GM18511 (cell line): ENCODE measurements around the gene PHLDA3.
"Not testable (repeated sequence)": the region's sequence is repeated elsewhere in the genome, so short reads cannot be mapped to it uniquely, and the experiment has no call there.

ENCODE experiments used
- ATAC-seq: cut with Tn5 transposase; IDR thresholded peaks from one replicate; pipeline ENCODE4 v1.9.1; 2021; ENCODE audit warnings: mild to moderate bottlenecking, moderate library complexity; ENCODE audit not compliant: unreplicated experiment

PHLDA3 gene

DNA sequence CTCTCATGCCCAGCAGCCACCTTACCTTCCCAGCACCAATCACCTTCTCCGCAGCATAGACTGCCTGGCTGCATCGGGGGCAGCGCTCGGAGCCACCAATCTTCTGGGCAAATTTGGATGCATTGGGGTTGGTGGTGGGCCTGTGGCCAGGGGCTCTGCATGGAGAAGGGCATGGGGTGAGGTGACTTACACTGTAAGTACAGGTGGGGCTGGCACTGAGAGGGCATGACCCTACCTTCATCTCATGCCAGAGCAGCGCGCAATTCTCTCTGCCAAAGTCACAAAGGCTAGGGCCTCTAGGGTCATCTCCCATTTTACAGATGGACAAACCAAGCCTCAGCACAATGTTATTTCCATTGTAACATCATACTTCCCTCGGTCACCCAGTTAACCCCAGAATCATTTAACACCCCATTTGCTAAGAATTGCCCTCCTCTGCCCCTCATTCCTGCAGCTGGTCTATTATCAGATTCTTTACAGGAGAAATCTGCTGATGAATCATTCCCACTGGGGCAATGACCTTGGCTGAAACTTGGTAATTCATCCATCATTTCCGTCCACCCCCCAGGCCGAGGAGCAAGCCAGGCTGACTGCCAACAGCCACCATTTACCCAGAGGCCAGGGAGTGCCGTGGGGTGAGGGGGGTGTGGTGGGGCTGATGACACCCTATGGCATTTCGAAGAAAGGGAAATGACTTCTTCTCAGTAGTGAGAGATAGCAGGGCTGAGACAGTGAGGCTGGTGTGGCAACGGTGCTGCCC, 20.0 kb upstream of the PHLDA3 start:
- no peak for ATAC-seq

- ATAC-seq: no peak
Observed at GRCh38 chr1:201487742-201488141, 18.8 kb upstream of the PHLDA3 start.

DNA sequence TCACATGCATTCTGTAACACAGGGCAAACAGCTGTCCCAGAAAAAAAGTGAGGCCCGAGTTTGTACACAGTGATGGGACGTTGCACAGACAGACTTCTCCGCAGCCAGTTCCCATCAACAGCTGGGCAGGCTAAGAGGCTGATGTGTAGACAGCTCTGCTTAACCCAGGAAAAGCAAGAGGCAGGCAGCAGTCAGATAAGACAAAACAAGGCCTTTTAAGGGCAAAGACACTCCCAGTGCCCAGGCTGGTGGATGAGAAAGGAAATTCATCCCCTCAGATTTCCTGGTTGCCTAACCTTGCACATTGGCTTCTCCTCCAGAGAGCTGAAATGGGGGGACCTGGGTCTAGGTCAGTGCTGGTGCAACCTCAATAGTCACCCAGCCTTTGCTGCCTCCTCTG, 17.2 kb upstream of the PHLDA3 start:
- no peak for ATAC-seq

DNA sequence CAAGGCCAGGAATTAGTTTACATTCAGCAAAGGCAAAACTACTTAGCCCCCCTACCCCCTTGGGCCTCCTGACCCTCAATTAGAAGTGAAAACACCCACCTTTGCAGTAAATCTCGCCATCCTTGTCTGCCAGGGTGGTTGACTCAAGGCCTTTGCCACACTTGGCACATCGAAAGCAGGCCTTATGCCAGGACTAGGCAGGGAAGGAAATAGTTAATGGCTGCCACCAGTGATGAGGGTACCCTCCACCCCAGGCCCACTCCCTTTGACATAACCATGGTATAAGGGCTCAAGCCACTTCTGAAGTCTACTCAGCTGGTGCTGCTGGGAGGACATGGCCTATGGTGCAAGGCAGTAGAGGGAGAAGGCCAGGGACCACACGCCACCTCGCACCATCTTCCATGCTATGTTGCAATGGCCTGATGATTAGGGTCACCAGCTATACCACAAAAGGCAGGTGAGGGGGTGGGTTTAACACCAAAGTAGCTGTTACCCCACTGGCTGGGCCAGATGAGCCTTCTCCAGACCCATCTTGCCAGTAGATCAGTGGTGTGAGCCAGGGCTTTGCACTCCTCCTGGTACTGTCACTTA, 16.3 kb upstream of the PHLDA3 start:
- ATAC-seq: no peak

GRCh38 chr1:201483373-201483949, 14.5 kb upstream of the PHLDA3 start:
- no peak for ATAC-seq

DNA sequence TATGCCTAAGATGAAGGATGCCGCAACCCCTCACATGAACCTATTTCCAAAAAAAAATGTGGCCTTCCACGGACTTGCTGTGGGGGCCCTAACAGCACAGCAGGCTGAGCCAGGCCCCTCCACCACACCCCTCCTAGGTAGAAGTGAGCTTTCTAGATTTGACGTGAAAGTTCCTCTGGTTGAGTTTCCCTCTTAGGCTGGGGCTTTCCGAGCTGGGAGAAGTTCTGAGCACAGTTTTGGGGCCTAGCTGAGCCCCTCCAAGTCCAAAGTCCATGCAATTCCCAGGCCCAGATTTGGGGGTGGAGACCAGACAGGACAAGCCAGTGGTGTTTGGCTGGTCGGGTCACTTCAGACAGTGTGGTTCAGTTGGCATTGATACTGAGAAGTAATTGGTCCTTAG, 13.8 kb upstream of the PHLDA3 start:
- ATAC-seq: no peak

- ATAC-seq: peak; percentile 72
Observed at GRCh38 chr1:201481761-201482493, 12.9 kb upstream of the PHLDA3 start.

DNA sequence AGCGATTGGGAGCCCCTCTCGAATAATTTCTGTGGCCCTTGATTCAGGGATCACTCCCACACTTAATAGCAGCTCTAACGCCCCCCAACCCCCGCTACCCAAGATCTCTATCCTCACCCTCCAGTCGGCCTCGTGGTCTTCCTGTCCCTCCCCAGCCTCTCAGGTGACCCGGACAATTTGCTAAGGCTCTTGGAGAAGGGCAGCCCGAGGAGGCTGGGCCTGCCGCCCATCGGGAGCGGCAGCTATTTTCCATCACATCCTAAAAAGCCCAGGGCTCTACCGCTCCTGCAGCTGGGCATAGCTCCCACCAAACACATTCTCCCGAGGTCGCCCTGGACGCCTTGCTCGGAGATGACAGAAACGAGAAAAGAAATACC, 12.0 kb upstream of the PHLDA3 start:
- ATAC-seq: no peak

DNA sequence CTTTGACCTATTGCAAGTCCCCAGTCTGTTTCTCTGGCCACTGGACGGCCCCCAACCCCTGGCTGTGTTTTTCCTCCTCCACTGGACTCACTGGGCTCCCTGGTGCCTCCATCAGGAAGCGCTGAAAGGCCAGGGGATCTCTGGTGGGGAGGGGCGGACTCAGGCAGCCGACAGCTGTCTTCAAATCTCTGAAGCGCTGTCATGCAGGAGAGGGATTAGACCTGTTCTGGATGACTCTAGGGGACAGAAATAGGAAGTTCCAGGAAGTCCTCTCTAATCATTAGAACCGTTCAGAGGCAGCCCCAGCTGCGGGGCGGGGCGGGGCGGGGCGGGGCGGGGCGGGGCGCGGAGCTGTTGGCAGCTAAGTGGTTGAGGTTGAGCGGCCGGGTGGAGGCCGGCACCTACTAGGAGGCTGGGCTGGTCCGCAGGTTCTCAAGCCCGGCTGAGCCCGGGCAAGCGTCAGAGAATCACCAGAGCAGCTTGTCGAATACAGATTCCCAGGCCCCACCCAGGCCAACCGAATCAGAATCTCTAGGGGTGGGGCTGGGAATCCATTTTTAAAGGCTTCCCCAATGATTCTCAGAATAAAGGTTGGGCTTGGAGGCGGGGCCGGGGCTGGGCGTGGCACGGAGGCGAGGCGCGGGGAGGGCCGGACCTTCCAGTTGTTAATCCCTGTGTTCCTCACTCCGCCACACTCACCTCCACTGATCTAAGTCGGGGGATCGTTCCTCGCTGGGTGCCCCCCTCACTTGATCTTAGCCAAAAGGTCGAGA, 11.4 kb upstream of the PHLDA3 start:
- ATAC-seq: peak; percentile 66

DNA sequence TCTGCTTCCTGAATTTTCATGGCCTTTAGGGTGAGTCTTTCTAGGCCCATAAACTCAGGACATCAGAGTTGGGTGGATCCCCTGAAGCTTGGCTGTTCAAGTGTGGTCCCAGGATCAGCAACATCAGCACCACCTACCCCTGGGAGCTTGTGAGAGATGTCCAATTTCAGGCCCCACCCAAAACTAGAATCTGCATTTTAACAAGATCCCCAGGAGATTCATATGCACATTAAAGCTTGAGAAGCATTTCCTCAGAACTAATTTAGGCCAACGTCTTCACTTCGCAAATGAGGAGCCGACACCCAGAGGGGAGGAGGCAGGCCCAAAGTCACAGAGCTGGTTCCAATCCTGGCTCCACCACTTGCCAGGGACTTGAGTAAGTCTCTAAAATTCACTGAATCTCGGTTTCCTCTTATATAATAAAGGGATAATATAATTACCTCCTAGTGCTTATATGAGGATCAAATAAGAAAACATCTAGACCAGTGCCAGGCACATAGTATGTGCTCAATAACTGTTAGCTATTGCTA, 10.3 kb upstream of the PHLDA3 start:
- ATAC-seq: no peak

DNA sequence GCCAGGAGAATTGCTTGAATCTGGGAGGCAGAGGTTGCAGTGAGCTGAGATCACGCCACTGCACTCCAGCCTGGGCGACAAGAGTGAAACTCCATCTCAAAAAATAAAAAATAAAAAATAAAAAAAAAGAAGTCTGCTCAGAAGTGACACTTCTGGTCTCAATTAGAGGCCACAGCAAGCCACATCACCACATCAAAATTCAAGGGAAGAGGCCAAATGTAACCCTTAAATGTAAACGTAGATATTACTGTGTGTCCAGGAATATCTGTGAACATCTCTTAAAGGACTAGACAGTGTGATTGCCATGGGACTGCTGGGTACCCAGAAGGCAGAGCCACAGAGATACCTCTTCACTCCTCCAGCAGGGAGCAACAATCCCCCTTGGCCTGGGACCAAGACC, 9.7 kb upstream of the PHLDA3 start:
- not testable (repeated sequence) for ATAC-seq

GRCh38 chr1:201476670-201477344, 7.8 kb upstream of the PHLDA3 start:
- ATAC-seq: no peak

DNA sequence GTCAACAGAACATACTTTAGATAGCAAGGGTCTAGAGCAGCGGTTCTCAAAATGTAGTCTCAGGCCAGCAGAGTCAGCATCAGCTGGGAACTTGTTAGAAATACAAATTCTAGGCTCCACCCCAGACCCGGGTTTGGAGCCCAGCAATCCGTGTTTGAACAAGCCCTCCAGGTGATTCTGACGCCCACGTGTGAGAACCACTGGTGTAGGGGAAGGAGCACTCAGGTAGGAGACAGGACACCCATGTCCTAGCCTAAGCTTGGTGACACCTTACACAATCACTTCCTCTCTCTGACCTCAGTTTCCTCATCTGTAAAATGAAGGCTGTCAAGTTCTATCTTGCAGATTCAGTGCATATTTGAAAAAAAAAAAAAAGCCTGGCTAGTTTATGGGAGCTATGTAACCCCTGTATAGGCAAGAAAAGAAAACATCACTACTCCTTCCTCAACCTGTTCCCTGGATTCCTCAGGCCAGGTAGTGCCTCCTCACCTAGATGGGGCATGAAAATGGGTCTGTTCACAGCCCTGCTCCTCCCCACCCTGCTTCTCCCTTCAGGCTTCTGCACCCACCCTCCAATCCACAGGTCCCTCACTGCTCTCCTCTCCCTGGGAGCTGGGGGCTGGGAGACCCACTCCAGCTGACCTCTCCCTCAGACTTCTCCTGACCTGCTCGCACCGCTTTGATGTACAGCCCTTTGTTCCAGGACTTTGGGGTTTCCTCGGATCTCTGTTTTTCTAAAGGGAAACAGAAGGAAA, 7.1 kb upstream of the PHLDA3 start:
- no peak for ATAC-seq

DNA sequence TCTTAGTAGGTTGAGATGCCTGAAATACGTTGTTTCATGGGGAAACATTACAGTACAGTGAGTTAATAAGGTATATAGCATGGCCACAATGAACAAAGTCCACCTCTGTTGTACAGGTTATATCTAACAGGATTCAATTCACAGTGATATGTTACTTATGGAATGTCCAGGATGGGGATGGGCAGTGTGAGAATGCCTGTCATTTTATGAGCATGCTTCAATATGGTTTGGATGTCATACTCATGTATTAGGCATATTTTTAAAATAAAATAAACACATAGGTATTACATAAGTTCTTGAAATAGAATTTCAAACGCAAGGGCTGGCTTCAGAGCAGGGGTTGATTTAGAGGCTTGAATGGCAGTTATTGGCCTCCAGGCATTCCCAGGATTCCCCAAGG, 6.1 kb upstream of the PHLDA3 start:
- no peak for ATAC-seq

DNA sequence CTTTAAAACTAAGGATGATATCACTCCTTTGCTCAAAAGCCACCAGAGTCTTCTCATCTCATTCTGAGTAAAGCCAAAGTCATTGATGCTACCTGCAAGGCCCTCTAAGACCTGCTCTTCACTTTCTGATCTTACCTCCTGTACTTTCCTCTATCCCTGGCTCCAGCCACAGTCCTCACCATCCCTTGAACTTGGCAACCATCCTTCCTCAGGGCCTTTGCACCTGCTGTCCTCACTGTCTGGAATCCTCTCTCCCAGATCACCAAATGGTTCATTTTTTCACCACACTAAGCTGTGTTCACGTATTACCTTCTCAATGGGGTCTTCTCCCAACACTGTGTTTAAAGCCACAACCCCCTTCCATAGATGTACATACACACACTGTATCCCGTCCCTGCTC, 4.3 kb upstream of the PHLDA3 start:
- no peak for ATAC-seq

DNA sequence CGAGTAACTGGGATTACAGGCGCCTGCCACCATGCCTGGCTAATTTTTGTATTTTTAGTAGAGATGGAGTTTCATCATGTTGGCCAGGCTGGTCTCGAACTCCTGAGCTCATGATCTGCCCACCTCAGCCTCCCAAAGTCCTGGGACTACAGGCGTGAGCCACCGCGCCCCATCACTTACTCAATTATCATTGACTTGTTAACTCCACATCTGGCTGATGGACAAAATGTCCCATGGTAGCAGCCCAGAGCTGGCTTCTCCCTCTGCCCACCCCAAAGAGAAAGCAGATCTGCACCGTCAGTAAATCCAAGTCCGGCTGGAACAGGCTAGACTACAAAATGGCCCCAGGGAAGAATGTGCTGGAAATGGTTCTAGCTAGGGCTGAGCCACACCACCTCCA, 3.3 kb upstream of the PHLDA3 start:
- ATAC-seq: not testable (repeated sequence)

GRCh38 chr1:201471772-201472171, 2.8 kb upstream of the PHLDA3 start:
- no peak for ATAC-seq

DNA sequence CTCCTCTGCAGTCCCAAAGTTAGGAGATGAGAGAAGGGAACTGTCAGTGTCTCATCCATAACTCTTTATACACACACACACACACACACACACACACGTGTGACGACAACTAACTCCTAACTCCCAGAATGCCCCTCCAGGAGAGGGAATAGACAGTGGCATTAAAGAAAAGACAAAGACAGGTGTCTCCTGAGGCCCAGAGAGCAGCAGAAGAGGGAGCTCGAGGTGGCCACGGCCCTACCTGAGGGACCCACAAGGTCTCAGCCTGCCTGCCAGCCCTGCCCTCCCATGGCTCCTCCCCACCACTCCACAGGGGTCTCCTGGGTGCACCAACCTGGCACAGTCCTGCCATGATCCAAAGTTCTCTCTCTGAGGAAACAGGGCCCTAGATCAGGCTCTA, 1.6 kb upstream of the PHLDA3 start:
- no peak for ATAC-seq

DNA sequence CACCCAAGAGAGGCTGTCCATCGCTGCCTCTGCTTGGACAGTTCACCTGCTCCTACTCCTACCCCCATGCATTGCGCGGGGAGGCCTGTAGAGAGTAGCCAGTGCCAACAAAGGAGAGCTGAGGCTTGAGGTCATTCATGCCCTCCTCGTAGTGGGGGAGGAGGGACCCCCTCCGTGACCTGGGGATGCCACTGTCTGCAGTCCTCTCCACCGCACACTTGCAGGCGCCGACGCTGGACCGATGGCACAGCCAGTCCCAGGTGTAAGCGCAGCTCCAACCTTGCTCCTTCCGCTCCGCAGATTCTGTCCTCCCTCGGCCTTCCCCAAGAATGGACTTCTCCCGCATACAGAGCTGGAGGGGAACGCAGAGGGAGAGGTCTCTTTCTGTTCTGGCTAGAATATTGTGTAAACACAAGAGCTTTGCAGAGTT, 672 bp upstream of the PHLDA3 start:
- ATAC-seq: no peak

- ATAC-seq: peak; percentile 47
Observed at GRCh38 chr1:201468501-201468843, 516 bp downstream of the PHLDA3 start.
